DMS 273 treated with DMSO at 0.1 percent for 48 hours (cell line): ENCODE measurements around the gene SEMA5A.

ENCODE experiments used
- DNase-seq: peaks from one replicate; lab custom pipeline; 2025; lab: John Stamatoyannopoulos, UW

SEMA5A gene

GRCh38 chr5:9399094-9399493, 146.8 kb downstream of the SEMA5A start:
- DNase-seq, result no peak

GRCh38 chr5:9398227-9398626, 147.6 kb downstream of the SEMA5A start:
- no peak for DNase-seq

- no peak for DNase-seq
These were observed 149.5 kb downstream of the SEMA5A start for GRCh38 chr5:9396285-9396770.

- no peak for DNase-seq
These were observed 150.2 kb downstream of the SEMA5A start for GRCh38 chr5:9395706-9396105.

- no peak for DNase-seq
These were observed 151.7 kb downstream of the SEMA5A start for GRCh38 chr5:9394221-9394620.

GRCh38 chr5:9392625-9393024, 153.2 kb downstream of the SEMA5A start:
- no peak for DNase-seq

- no peak for DNase-seq
These were observed 154.8 kb downstream of the SEMA5A start for GRCh38 chr5:9391080-9391479.

- DNase-seq, result no peak
These were observed 155.8 kb downstream of the SEMA5A start for GRCh38 chr5:9390113-9390512.

GRCh38 chr5:9388941-9389674, 156.8 kb downstream of the SEMA5A start:
- no peak for DNase-seq

- DNase-seq, result no peak
These were observed 158.0 kb downstream of the SEMA5A start for GRCh38 chr5:9387879-9388278.

GRCh38 chr5:9386945-9387344, 158.9 kb downstream of the SEMA5A start:
- DNase-seq, result no peak

GRCh38 chr5:9382522-9382921, 163.4 kb downstream of the SEMA5A start:
- DNase-seq, result no peak

GRCh38 chr5:9381464-9381863, 164.4 kb downstream of the SEMA5A start:
- DNase-seq, result no peak

- DNase-seq, result no peak
These were observed 165.8 kb downstream of the SEMA5A start for GRCh38 chr5:9380109-9380508.

- DNase-seq, result no peak
These were observed 169.3 kb downstream of the SEMA5A start for GRCh38 chr5:9376363-9377117.

- DNase-seq, result no peak
These were observed 170.1 kb downstream of the SEMA5A start for GRCh38 chr5:9375756-9376155.

GRCh38 chr5:9374025-9374424, 171.8 kb downstream of the SEMA5A start:
- no peak for DNase-seq

GRCh38 chr5:9373571-9373970, 172.3 kb downstream of the SEMA5A start:
- no peak for DNase-seq

- DNase-seq, result no peak
These were observed 175.6 kb downstream of the SEMA5A start for GRCh38 chr5:9370256-9370655.

GRCh38 chr5:9365512-9365911, 180.4 kb downstream of the SEMA5A start:
- DNase-seq, result no peak

- DNase-seq, result no peak
These were observed 182.4 kb downstream of the SEMA5A start for GRCh38 chr5:9363449-9363848.

- DNase-seq, result no peak
These were observed 182.8 kb downstream of the SEMA5A start for GRCh38 chr5:9363026-9363425.

- no peak for DNase-seq
These were observed 183.3 kb downstream of the SEMA5A start for GRCh38 chr5:9362600-9362999.
